Brain microvascular endothelial cell (primary cell): ENCODE data around the gene HSD17B2.

Source experiments
- DNase-seq: peaks from one replicate; pipeline ENCODE4 v3.0.0-alpha.2; 2020
- H3K27ac ChIP-seq: fragments of 250-450 bp; sonication (Bioruptor Pico); 2 replicates; pipeline ENCODE4 v1.5.1; 2020; ENCODE audit warnings: mild to moderate bottlenecking, moderate library complexity
- H3K27me3 ChIP-seq: fragments of 250-450 bp; sonication (Bioruptor Pico); replicated peaks from 2 replicates; pipeline ENCODE4 v1.5.1; 2020; ENCODE audit warnings: mild to moderate bottlenecking
- H3K36me3 ChIP-seq: fragments of 250-450 bp; sonication (Bioruptor Pico); replicated peaks from 2 replicates; pipeline ENCODE4 v1.5.1; 2020; ENCODE audit warnings: mild to moderate bottlenecking
- H3K4me3 ChIP-seq: 2 replicates; pipeline ENCODE4 v1.5.1; 2011; ENCODE audit warnings: low read depth, mild to moderate bottlenecking, control low read depth, low read length, moderate library complexity
- in situ Hi-C: cut with HindIII; loops from 2 replicates; pipeline ENCODE4 v1.10.0; 2017; ENCODE audit warnings: low sequenced_read_pairs, low pct_ligation_motif_present
- TF ChIP-seq, protein P1 (sequence below): IDR thresholded peaks from 2 replicates; pipeline ENCODE4 v1.5.1; 2011; ENCODE audit warnings: low read depth, mild to moderate bottlenecking, moderate library complexity, low read length, control low read depth, inconsistent platforms; ENCODE audit errors: missing control alignments

The HSD17B2 gene

GRCh38 chr16:82124651-82125050 is 89.6 kb downstream of the HSD17B2 start:
- Histone ChIP-seq H3K27ac (no peak overlapping the region), H3K4me3 (no peak overlapping the region), H3K27me3 (no peaks in the 10 kb centered on the region), H3K36me3 (no peaks in the 10 kb centered on the region)
- TF ChIP-seq, protein P1, sequence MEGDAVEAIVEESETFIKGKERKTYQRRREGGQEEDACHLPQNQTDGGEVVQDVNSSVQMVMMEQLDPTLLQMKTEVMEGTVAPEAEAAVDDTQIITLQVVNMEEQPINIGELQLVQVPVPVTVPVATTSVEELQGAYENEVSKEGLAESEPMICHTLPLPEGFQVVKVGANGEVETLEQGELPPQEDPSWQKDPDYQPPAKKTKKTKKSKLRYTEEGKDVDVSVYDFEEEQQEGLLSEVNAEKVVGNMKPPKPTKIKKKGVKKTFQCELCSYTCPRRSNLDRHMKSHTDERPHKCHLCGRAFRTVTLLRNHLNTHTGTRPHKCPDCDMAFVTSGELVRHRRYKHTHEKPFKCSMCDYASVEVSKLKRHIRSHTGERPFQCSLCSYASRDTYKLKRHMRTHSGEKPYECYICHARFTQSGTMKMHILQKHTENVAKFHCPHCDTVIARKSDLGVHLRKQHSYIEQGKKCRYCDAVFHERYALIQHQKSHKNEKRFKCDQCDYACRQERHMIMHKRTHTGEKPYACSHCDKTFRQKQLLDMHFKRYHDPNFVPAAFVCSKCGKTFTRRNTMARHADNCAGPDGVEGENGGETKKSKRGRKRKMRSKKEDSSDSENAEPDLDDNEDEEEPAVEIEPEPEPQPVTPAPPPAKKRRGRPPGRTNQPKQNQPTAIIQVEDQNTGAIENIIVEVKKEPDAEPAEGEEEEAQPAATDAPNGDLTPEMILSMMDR: no peak
- in situ Hi-C loops: no loop called here
- no peak for DNase-seq

DNA sequence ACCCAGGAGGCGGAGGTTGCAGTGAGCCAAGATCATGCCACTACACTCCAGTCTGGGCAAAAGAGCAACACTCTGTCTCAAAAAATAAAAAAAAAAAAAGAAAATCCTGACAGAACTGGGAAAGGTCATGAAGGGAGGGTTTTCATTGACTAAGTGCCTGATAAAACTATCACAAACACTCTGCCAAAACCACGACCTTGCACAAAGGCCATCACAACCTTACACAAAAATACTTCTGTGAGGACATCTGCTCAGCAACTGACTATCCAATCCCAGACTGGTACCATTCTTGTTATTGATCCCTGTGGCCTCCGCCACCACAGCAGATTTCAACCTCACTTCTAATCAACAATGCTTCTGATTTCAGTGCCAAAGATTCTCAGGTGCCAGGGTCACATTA is 94.8 kb downstream of the HSD17B2 start:
- TF ChIP-seq, protein P1: no peak
- DNase-seq: no peak
- no peak overlapping the region for H3K27ac ChIP-seq
- in situ Hi-C loops: no loop called here
- H3K27me3 ChIP-seq: no peaks in the 10 kb centered on the region
- no peaks in the 10 kb centered on the region for H3K36me3 ChIP-seq
- H3K4me3 ChIP-seq: no peak overlapping the region

DNA sequence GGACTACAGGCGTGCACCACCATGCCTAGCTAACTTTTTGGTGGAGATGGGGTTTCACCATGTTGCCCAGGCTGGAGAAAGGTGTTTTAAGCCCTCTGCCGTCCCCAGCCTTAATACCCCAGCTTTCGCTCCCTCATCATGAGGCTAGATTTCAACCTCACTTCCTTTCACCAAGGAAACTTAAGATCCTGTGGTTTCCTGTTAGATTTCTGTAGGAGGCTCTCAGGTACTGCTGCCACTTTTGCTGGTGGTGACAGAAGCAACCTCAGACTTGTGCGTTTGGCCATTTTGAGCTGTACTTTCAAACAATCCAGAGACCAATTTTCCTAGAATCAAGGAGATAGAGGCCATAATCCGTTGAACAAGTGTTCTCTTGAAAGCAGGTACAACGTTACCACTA is 98.7 kb downstream of the HSD17B2 start:
- in situ Hi-C loops: no loop called here
- TF ChIP-seq, protein P1: no peak
- Histone ChIP-seq H3K27me3 (no peaks in the 10 kb centered on the region), H3K27ac (no peak overlapping the region), H3K36me3 (no peaks in the 10 kb centered on the region), H3K4me3 (no peak overlapping the region)
- DNase-seq: no peak

DNA sequence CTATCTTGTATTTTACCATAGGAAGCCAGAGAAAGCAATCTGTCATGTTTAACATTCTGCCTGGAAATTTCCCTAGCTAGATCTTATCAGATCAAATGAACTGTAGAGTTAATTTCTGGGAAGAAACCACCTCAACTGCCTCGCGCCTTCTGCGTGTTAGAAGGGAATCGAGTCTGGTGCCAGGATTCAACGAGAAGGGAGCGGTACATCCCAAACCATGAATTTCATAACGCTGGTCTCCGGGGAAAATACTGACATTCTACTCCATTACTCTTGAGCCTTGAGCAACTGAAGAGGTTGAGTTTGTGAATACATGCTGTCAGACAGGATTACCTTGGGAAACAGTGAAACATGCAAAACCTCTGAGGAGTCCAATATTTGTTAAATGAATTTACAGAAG is 99.8 kb downstream of the HSD17B2 start:
- TF ChIP-seq, protein P1: no peak
- no peak overlapping the region for H3K27ac ChIP-seq
- in situ Hi-C loops: no loop called here

GRCh38 chr16:82135844-82136243 is 100.8 kb downstream of the HSD17B2 start:
- Histone ChIP-seq H3K27me3 (no peaks in the 10 kb centered on the region), H3K36me3 (no peaks in the 10 kb centered on the region), H3K4me3 (no peak overlapping the region), H3K27ac (no peak overlapping the region)
- in situ Hi-C loops: no loop called here
- no peak for DNase-seq
- TF ChIP-seq, protein P1: no peak

More for the DNA sequence above, 99.8 kb downstream of the HSD17B2 start:
- H3K4me3 ChIP-seq: no peak overlapping the region
- DNase-seq: no peak
- no peaks in the 10 kb centered on the region for H3K27me3 ChIP-seq
- H3K36me3 ChIP-seq: no peaks in the 10 kb centered on the region
